Right atrium auricular region (tissue), 2 donors: Measurements from ENCODE around the gene RNF135. TPM values are rescaled to one million over a fixed set of nuclear protein-coding genes. Genes with fewer than 3 reads are reported as not detected.
"Not testable (repeated sequence)": the region's sequence is repeated elsewhere in the genome, so short reads cannot be mapped to it uniquely, and the experiment has no call there.

ENCODE experiments used
- DNase-seq: peaks from one replicate; pipeline ENCODE4 v3.0.0-alpha.2; 2019; ENCODE audit warnings: low spot score
- H3K27ac ChIP-seq, 2 donors: fragments of 200-600 bp; sonication (generic); 1 replicate in 1 of 2; 2 replicates in 1 of 2; pipeline ENCODE4 v1.5.1; 2016 to 2019
- H3K27me3 ChIP-seq, 2 donors: fragments of 200-600 bp; sonication (generic); one replicate each; pipeline versions ENCODE4 v1.5.1 to v1.6.0; 2017 to 2019
- H3K36me3 ChIP-seq: fragments of 200-600 bp; sonication (generic); one replicate; pipeline ENCODE4 v1.5.1; 2016
- H3K4me1 ChIP-seq, 2 donors: fragments of 200-600 bp; sonication (generic); one replicate each; pipeline versions ENCODE4 v1.5.1 to v1.6.0; 2017 to 2019
- H3K4me3 ChIP-seq, 2 donors: fragments of 200-600 bp; sonication (generic); 1 replicate in 1 of 2; 2 replicates in 1 of 2; pipeline ENCODE4 v1.5.1; 2017 to 2019; ENCODE audit warnings: mild to moderate bottlenecking in 1 of 2, moderate library complexity in 1 of 2
- H3K9me3 ChIP-seq, 2 donors: fragments of 200-600 bp; sonication (generic); one replicate each; pipeline ENCODE4 v1.5.1; 2019
- total RNA-seq, 2 donors: library from RNA; depleted of rRNA; stranded (reverse); fragments of >200 nt; gene quantifications; one replicate each; pipeline ENCODE4 v1.1.0, GENCODE V29; 2016
- TF ChIP-seq, protein P1 (sequence below), 2 donors: fragments of 200-600 bp; sonication (generic); IDR thresholded peaks; one replicate each; pipeline ENCODE4 v1.5.1; 2019; ENCODE audit warnings: antibody characterized with exemption in 2 of 2

The RNF135 gene
- total RNA-seq, 2 donors from 2014 or later: 6.9 to 13.1 TPM

DNA sequence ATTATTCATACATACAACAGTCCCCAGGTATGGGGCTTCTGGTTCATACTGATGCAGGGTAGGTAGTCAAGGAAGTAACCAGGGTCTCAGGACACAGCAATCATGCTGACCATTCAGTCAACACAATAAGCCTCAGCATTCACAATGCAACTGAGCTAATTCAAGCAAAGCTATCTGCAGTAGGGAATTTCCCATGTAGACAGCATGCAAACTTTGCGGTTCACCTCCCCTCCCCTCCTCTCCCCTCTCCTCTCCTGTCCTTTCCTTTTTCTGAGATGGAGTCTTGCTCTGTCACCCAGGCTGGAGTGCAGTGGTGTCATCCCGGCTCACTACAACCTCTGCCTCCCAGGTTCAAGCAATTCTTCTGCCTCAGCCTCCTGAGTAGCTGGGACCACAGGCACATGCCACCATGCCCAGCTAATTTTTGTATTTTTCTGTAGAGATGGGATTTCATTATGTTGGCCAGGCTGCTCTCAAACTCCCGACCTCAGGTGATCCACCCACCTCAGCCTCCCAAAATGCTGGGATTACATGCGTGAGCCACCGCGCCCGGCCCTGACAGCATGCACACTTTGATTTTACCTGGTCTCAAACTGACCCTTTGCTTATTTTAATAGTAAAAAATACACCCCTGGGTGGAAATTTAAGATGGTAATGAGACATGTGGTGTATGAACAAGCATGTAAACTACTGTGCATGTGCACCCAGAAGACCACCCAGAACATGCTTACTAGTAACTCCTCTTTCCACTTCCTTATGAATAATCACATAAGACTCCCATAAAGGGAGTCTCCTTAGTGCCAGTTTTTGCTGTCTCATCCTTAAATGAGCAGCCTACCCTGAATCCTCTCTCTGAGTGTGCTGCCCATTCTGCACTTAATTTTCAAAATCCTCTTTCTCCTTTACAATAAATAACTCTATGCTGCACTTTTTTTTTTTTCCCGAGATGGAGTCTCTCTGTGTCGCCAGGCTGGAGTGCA is 9.3 kb upstream of the RNF135 start:
- Histone ChIP-seq H3K27ac (no peak overlapping the region), H3K36me3 (no peaks in the 10 kb centered on the region), H3K9me3 (no peaks in the 10 kb centered on the region), H3K4me1 (peaks cover 0 to 11% of the 10 kb centered on the region in 2 donors), H3K27me3 (no peaks in the 10 kb centered on the region), H3K4me3 (no peak overlapping the region)
- TF ChIP-seq, protein P1, sequence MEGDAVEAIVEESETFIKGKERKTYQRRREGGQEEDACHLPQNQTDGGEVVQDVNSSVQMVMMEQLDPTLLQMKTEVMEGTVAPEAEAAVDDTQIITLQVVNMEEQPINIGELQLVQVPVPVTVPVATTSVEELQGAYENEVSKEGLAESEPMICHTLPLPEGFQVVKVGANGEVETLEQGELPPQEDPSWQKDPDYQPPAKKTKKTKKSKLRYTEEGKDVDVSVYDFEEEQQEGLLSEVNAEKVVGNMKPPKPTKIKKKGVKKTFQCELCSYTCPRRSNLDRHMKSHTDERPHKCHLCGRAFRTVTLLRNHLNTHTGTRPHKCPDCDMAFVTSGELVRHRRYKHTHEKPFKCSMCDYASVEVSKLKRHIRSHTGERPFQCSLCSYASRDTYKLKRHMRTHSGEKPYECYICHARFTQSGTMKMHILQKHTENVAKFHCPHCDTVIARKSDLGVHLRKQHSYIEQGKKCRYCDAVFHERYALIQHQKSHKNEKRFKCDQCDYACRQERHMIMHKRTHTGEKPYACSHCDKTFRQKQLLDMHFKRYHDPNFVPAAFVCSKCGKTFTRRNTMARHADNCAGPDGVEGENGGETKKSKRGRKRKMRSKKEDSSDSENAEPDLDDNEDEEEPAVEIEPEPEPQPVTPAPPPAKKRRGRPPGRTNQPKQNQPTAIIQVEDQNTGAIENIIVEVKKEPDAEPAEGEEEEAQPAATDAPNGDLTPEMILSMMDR (IDR thresholded peaks at IDR 0.05): no peak
- peak; percentile 28 for DNase-seq

DNA sequence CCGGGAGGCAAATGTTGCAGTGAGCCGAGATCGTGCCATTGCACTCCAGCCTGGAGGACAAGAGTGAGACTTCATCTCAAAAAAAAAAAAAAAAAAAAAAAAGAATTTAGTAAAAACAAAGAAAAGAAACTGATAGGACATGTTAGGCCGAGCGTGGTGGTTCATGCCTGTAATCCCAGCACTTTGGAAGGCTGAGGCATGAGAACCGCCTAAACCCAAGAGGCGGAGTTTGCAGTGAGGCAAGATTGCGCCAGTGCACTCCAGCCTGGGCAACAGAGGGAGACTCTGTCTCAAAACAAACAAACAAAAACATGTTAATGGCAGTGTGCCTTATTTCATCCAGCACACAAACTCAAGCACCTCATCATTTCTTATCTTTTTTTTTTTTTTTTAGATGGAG is 6.5 kb upstream of the RNF135 start:
- not testable (repeated sequence) for H3K27ac ChIP-seq, H3K9me3 ChIP-seq, H3K36me3 ChIP-seq, H3K27me3 ChIP-seq, H3K4me3 ChIP-seq, H3K4me1 ChIP-seq
- DNase-seq: peak; percentile 55

DNA sequence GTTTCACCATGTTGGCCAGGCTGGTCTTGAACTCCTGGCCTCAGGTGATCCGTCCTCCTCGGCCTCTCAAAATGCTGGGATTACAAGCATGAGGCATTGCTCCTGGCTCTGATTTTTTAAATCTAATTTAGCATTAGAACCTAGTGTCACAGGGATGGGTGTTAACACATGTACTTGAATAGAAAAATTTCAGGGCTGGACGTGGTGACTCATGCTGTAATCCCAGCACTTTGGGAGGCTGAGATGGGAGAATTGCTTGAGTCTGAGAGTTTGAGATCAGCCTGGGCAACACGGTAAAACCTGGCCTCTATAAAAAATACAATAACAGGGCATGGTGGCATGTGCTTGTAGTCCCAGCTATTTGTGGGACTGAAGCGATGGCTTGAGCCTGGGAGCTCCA is 6.0 kb upstream of the RNF135 start:
- no peak overlapping the region for H3K27ac ChIP-seq
- TF ChIP-seq, protein P1 (IDR thresholded peaks at IDR 0.05): no peak
- no peaks in the 10 kb centered on the region for H3K27me3 ChIP-seq
- H3K4me3 ChIP-seq: no peak overlapping the region
- no peak for DNase-seq
- H3K9me3 ChIP-seq: no peaks in the 10 kb centered on the region
- H3K36me3 ChIP-seq: no peaks in the 10 kb centered on the region
- no peaks in the 10 kb centered on the region for H3K4me1 ChIP-seq

DNA sequence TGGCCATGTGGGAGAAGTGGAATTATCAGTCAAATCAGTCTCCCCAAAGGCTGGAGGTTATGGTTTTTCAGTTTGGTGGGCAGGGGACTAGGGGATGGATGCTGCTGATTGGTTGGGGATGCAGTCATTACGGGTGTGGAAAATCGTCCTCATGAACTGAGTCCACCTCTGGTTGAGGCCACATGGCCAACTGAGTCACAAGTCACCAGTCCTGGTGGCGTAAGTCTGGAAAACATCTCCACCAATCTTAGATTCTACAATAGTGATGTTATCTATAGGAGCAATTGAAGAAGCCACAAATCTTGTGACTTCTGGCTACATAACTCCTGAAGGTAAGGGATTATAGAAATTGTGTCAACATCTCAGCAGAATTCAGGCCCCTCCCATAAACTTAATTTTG is 5.2 kb upstream of the RNF135 start:
- Histone ChIP-seq H3K4me1 (no peaks in the 10 kb centered on the region), H3K27ac (no peak overlapping the region), H3K36me3 (no peaks in the 10 kb centered on the region), H3K9me3 (no peaks in the 10 kb centered on the region), H3K27me3 (no peaks in the 10 kb centered on the region), H3K4me3 (no peak overlapping the region)
- TF ChIP-seq, protein P1 (IDR thresholded peaks at IDR 0.05): no peak
- no peak for DNase-seq

DNA sequence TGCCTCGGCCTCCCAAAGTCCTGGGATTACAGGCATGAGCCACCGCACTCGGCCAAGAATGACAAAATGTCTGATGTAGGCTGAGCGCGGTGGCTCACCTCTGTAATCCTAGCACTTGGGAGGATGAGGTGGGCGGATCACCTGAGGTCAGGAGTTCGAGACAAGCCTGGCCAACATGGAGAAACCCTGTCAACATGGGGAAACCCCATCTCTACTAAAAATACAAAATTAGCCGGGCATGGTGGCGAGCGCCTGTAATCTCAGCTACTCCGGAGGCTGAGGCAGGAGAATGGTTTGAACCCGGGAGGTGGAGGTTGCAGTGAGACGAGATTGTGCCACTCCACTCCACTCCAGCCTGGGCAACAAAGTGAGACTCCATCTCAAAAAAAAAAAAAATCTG is 2.9 kb upstream of the RNF135 start:
- H3K4me1 ChIP-seq, H3K27me3 ChIP-seq, H3K36me3 ChIP-seq, H3K9me3 ChIP-seq, H3K4me3 ChIP-seq: not testable (repeated sequence)
- peak overlapping the region in 1 of 2 donors; percentile 11 for H3K27ac ChIP-seq
- peak; percentile 52 for DNase-seq

DNA sequence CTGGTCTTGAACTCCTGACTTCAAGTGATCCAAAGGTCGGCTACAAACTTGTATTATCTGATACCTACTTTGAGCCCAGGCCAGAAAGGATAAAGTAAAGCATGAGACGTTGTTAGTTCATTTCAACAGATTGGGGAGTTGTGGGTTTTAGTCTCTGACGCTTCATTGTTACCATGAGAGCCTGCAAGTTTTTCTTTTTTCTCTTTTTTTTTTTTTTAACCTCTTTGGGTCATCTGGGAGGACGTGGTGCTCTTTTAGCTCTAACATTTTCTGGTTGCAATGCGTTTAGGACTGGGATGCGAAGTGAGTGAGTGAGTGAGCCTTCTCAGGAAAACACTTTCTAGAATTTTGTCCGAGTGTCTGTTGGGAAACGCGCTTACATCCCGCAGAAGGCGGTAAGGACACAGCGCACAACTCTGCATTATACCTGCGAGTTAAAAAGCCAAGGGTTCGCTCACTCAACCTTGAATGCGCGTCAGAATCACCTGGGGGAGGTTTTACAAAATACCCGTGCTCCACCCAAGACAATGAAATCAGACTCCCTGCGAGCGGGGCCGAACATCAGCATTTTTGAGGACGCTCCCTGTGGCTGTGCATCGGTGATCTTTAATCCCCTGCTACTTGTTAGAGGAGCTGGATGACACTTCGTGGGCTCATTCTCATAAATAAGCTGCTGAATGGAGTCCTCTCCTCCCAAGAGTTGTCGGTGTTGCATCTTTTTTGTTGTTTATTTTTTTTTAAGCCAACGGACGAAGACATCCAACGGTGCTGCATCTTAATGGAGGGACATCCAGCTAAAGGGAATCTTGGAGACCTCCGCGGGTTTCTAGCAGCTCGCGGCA is 629 bp upstream of the RNF135 start:
- Histone ChIP-seq H3K4me3 (peak overlapping the region; percentile 71 to 87), H3K4me1 (peaks cover 0 to 5% of the 10 kb centered on the region in 2 donors), H3K36me3 (no peaks in the 10 kb centered on the region), H3K27me3 (no peaks in the 10 kb centered on the region), H3K9me3 (no peaks in the 10 kb centered on the region), H3K27ac (peak overlapping the region; percentile 90 to 92)
- TF ChIP-seq, protein P1 (IDR thresholded peaks at IDR 0.05): no peak
- peak; percentile 59 for DNase-seq
